GM21390 (cell line): Measurements from ENCODE around the gene FUZ.

Source experiments
- ATAC-seq: cut with Tn5 transposase; IDR thresholded peaks from one replicate; pipeline ENCODE4 v1.9.1; 2021; ENCODE audit not compliant: unreplicated experiment

Gene FUZ

GRCh38 chr19:49851456-49852259, 38.6 kb upstream of the FUZ start:
- no peak for ATAC-seq

DNA sequence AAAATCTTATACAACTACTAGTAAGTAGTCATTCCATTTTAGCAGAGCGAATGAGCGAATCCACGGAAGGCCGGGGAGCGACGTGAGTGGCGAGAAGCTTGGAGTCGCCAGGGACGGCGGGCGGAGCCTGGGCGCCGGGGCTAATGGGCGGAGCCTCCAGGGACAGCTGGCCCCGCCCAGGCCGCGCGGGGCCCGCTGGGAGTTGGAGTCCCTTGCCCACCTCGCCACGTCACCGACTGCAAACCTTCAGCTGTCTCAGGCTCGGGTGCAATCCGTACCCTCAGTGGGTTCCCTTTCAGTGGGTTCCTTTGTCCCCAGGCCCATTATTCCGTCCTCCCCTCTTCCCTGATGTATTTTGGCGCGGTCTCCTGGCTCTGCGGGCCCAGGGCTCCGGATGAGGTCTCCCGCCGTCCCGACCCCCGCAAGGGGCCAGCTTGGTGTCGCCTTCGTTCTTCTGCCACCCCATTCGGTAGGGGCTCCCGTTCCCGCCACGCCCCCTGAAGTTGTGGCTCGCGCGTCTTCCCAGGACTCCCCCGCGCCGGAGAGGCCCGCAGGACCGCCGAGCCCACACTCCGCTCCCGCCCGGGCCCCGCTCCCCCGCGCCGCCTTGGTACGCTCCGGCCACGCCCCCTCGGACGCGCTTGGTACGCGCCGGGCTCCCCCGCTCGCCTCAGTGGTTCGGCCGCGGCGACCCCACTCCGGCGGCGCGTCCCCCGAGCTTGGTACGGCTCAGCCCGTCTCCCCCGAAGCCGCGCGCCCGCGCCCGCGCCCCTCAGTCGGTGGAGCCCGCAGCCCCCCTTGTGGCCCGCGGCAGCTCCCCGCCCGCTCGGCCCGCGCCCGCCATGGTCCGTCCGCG, 37.6 kb upstream of the FUZ start, which contains the start of gene PTOV1:
Gene PTOV1 (plus strand): TSS at position 673 of the 856 bp plus-strand sequence.
- peak; percentile 57 for ATAC-seq

DNA sequence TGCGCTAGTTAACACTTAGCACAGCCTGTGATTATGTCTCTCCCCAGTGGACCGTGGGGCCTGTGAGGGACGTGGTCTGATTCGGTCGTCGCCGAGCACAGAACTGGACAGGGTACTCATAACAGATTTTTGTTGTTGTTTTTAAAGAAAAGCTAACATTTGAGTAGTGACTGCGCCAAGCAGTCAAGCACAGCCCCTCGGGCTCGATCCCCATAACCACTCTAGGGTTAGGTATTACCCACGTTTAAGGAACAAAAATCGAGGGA, 37.1 kb upstream of the FUZ start:
- ATAC-seq, result no peak

DNA sequence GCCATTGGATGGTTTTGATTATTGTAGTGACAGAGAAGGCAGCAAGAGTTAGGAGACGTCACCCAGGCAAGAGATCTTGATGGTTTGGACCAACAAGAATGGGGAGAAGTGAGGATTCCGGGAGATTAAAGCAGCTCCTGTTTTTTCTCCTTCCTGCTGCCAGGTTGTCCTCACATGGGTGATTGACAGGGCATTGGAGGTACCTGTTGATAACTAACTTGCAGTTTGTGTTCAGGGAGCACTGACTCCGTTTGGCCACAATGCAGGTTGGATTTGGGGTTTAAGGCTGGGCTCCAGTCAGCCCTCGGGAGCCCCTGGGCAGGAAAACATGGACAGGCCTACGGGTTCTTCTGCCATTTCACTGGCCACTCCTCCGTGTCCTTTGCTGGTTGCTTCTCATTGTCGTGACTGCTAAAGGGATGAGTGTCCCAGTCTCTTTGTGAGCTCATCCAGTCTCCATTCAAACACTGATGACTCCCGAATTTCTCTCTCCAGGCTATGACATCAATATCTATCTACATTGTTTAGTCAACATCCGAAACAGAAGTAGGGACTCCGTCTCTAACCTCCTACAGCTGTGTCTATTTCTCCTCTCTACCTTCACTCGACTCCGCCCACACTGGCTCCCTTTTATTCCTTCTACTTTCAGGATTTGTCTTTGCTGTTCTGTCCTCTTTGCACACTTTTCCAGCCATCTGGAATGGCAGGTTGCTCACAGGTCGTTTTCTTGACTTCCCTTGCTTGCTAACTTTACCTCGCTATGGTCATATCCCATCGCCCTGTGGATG, 36.5 kb upstream of the FUZ start:
- no peak for ATAC-seq

- ATAC-seq, result no peak
Observed at GRCh38 chr19:49848938-49849337, 35.8 kb upstream of the FUZ start.

DNA sequence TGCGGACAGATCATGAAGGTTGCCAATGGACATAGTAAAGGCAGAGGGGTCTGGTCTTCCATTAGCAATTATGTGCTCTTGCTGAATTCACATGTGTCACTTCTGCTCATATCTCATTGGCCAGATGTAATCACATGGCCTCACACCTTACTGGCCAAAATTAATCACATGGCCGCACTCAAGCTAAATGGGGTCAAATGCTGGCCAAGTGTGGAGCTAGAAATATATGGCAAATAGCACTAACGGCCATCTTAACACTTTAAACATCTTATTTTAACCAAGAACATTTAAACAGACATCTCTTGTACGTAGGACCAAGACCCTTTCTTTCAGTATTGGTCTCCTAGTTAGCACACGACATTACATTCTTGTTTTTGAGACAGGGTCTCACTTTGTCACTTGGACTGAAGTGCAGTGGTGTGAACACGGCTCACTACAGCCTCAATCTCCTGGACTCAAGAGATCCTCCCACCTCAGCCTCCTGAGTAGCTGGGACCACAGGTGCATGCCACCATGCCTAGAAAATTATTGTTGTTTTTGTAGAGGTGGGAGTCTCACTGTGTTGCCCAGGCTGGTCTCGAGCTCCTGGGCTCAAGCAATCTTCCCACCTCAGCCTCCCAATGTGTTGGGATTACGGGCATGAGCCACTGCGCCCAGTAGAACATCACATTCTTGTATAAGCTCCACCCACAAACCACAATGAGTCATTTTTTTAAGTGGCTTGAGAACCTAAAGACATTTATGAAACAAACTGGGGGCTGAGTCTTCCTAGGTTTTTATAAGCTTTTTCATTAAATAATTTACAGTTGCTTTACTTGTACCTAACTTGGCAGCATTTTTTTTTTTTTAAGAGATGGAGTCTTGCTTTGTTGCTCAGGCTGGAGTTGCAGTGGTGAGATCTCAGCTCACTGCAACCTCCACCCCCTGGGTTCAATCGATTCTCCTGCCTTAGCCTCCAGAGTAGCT, 34.9 kb upstream of the FUZ start:
- ATAC-seq, result no peak

- ATAC-seq, result no peak
Observed at GRCh38 chr19:49846408-49846807, 33.3 kb upstream of the FUZ start.

DNA sequence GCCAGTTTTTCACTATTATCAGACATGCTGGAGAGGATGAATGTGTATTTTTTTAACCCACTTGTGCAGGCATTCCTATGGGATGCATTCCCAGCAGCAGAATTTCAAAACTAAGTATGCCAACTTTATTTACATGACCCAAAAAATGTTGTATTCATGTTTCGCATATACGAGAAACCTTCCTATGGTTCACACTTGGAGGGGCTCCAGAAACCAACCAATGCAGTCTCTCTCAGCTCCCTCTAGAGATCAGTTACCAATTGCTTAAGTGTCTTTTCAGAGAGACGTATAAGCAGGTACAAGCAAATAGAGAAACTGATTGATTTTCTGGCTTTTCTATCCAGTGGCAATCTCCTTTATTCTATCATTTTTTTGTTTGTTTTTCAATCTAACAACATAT, 32.3 kb upstream of the FUZ start:
- ATAC-seq, result no peak

- ATAC-seq, result no peak
Observed at GRCh38 chr19:49844138-49845095, 31.3 kb upstream of the FUZ start.

DNA sequence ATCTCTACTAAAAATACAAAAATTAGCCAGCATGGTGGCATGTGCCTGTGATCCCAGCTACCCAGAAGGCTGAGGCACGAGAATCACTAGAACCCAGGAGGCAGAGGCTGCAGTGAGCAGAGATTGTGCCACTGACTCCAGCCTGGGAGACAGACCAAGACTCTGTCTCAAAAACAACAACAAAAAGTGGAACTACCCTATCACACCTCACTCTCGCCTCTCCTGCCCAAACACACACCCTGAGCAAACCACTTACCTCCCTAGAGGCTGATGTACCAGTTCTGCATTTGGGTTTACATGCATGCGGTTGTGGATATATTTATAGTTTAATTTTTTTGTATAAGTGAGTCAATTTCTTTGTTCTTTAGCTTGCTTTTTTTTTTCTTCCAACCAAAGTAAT, 30.2 kb upstream of the FUZ start:
- ATAC-seq, result no peak

DNA sequence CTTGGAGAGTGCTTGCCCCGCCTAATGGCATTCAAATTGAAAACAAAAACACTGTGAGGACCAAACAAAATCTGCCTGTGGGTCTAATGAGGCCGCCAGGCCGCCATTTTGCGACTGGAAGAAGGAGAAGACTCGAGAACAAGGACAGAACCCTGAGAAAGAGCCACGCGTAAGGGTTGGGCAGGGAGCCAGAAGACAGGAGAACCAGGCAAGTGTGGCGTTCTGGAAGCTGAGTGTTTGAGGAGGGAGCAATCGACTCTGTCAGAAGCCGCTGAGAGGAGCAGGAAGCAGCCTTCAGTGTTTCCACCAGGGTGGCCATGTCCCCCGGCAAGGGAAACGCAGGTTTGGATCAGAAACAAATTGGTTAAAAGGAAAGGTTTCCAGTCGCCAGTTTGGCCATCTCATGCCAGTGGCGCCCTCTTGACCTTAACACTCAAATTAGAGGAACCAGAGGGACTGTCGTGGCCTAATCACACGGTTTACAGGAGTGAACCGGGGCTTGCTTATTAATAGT, 27.7 kb upstream of the FUZ start:
- ATAC-seq, result no peak

GRCh38 chr19:49840321-49840720, 27.2 kb upstream of the FUZ start:
- ATAC-seq, result no peak

GRCh38 chr19:49839713-49840112, 26.6 kb upstream of the FUZ start:
- ATAC-seq, result no peak

GRCh38 chr19:49838885-49839588, 25.9 kb upstream of the FUZ start:
- ATAC-seq, result no peak

DNA sequence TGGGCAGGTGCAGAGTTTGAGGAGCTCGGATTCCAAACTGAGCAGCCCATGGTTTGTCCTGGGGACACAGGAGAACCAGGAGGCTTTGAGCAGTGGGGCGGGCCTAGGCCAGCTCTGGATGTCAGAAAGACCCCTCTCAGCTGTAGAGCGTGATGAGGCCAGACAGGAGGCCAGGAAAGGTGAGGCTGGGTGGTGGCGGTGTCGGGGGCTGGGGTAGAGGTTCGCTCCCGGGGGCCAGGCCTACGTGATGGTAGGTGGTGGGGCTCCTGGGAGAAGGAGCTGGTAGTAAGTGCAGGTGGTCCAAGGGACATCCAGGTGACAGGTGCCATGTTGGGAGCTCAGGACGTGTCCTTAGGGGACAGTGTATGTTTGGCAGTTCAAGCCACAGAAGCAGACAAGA, 24.3 kb upstream of the FUZ start:
- ATAC-seq, result no peak

GRCh38 chr19:49837009-49837310, 23.9 kb upstream of the FUZ start:
- ATAC-seq, result no peak

DNA sequence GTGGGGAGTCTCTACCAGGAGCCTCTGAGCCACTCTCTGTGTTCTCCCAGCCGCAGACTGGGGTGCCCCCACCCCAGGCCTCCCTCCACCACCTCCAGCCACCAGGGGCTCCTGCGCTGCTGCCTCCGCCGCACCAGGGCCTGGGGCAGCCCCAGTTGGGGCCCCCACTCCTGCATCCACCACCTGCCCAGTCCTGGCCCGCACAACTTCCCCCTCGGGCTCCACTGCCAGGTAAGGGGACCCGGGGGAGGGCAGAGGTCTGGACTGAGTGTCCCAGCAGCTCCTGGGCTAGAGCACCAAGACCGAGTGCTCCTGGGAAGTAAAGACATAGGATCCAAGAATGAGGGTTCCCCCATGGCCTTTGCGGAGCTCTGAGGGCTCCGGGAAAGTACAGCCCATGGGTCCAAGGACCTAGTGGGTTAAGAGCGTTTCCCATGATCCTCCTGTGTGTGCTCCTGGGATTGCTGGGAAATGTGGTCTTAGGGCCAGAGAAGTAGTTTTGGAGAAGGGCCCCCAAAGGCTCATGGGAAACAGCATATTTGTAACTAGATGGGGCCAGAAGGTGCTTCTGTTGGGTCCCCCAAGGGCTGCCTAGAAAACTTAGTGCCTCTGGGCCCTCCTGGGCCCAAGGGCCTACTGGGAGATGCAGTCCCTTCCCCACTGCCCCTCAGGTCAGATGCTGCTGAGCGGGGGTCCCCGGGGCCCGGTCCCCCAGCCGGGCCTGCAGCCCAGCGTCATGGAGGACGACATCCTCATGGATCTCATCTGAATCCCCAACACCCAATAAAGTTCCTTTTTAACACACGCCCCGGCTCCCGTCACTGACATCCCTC, 23.3 kb upstream of the FUZ start:
- no peak for ATAC-seq

DNA sequence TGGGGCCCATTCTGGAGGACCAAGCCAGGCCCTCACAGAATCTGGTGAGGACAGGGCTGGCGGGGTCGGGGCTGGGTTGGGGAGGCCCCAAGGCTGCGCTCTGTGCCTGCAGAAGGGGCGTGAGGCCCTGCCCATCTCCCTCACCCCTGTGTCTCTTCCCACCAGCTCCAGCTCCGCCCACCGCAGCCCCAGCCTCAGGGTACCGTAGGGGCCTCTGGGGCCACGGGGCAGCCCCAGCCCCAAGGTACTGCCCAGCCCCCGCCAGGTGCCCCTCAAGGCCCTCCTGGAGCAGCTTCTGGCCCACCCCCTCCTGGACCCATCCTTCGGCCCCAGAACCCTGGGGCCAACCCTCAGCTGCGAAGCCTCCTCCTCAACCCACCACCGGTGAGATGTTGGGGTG, 22.5 kb upstream of the FUZ start:
- ATAC-seq, result no peak
